NT2/D1 (cell line): Measurements from ENCODE around the gene DNAH11.

Source experiments
- SUZ12 ChIP-seq: IDR thresholded peaks from 2 replicates; pipeline ENCODE4 v1.6.1; 2011; ENCODE audit not compliant: insufficient read length, insufficient read depth; ENCODE audit errors: extremely low read depth
- YY1 ChIP-seq: IDR thresholded peaks from 2 replicates; pipeline ENCODE4 v1.6.1; 2011; ENCODE audit not compliant: insufficient read length, insufficient read depth

- TF ChIP-seq YY1 (no peak), SUZ12 (no peak)
These were observed 36.7 kb downstream of the DNAH11 start for GRCh38 chr7:21579341-21580072.
